DMS 273 treated with DMSO at 0.1 percent for 48 hours (cell line): ENCODE measurements around the gene ARPC2.
A peak's percentile ranks its signal among the peaks of the same experiment; 100 is the strongest.

Source experiments
- DNase-seq: peaks from one replicate; lab custom pipeline; 2025; lab: John Stamatoyannopoulos, UW

ARPC2 gene

DNA sequence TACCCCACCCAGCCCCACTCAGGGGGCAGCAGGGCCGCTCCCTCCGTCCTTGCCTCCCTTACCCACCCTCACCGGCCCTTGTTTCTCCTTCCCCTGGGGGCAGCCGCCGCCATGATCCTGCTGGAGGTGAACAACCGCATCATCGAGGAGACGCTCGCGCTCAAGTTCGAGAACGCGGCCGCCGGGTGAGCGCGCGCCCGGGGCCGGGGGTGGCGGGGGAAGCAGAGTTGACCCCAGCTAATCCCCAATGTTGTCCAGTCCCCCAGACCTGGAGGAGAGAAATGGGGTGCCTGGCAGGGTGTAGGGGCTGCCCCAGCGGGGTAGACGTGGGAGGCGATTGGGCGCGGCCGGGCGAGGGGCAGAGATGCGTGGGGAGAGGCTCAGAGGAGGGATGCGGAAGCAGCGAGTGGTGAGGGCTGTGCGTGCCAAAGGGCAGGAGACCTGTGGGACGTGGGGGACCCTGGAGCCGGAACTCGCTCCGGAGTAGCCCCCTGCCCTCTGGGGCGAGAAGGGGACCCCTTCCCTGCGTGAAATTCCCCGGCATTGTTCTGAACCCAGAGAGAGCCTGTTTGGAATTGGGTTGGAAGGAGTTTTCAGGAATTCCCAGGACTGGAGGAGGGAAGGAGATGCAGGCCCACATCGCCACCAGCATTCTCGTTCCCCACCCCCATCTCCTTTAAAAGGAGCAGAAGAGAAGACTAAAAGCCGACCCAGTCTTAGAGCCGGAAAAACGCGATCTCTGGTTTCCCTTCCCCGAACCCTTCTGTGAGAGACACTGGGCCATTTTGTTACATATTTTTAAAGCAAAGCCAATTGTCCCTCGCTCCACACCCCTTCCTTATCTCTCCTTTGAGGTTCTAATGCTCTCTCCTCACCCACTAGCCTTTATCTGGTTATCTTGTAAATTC is 625 bp downstream of the ARPC2 start:
- no peak for DNase-seq

DNA sequence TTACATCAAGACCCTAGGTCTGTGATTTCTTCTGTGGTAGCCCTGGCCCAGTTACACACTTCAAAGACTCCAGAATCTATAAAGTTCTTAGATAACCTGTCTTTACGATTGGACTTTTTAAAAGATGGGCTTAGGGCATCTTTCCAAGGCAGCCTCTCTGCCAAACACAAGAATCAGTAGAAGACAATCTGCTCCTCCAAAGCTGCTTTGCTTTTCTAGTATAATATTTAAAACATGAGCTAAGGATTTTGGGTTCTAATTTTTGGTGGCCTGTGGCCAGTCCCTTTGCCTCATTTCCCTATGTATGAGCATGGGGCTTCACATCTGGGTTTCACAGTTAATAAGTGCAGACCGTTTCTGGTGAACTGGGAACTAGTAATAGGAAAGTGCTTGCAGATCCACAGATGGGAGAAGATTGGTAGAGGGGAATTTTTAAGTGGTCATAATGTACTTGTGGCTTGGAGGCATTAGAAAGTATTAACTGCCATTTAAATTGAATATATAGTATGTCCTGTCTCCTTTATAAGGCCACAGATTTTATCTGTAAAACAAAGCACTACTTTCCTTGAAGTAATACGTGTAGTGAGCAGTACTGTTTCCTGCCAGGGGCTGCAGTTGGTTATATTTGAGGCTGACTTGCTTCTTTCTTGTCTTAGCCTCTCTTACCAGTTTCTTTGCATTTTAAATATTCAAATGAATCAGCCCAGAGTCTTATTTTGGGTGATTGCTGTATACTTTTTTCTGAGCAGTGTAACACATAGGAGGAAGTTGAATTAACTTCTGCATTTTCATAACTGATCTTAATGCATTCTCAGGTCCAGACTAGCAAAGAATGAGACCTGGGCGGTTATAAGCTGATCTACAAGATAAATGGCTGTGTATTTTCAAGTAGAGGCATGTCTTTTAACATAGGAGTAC is 1.5 kb downstream of the ARPC2 start:
- DNase-seq, result no peak

DNA sequence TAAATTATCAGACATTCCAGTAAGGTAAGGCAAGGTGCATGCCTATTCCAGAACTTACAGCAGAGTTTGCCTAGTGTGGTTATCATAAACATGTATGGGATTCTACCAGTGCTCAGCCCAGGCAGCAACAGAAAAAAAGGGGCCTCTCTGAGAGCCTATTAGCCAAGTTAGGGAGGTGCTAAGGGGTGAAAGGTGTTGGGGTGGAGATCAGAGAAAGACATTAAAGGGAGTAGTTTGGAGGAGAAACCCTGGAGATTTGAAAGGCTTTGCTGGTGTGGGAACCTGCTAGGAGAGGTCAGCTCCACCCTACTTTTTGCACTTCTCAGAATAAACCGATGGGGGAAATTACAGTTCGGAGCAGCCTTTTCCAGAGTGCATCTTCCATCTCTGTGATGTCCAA is 2.9 kb downstream of the ARPC2 start:
- no peak for DNase-seq

DNA sequence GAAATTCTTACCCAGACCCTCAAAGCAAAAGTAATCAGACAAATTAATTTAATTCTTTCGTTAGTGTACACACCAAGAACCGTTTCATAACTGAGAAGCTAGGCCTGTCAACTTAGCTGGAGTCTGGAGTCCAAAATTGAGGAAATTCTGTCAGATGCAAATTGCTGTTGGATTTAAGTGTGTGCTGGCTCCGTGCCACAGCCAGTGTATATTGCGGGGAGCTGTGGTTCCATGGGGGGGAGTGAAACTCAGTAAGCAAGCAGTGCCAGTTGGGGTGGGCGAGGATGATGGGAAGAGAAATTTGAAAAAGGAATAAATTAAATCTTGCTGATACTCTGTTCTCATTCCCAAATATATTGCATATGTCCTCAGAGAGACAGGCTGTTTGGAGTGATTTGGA is 4.0 kb downstream of the ARPC2 start:
- DNase-seq, result no peak

DNA sequence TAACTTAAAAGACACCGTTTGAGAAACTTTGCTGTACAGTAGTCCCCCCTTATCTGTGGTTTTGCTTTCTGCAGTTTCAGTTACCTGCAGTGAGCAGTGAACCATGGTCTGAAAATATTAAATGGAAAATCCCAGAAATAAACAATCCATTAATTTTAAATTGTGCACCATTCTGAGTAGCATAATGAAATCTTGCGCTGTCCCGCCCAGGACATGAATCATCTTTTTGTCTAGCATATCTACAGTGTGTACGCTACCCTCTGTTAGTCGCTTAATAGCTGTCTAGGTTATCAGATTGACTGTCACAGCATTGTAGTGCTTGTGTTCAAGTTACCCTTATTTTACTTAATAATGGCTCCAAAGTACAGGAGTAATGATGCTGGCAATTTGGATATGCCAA is 6.1 kb downstream of the ARPC2 start:
- DNase-seq, result no peak

DNA sequence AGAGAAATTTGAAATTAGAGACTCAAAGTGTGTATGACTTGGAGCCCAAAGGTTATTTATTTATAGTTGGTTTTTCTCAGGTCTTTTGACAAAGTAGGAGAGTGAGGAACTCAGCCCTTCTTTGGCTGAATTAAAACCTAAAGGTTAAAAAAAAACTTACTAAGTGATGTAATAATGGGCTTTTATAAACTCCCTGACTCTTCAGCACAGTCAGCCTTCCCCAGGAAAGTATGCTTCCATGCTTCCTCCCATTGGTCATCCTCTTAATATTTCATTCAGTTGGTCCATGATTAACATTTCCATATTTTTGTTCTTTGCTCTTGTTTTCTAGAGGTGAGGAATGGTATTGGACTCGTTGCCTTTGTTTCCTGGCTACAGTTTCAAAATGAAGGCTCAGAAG is 7.2 kb downstream of the ARPC2 start:
- DNase-seq, result no peak

DNA sequence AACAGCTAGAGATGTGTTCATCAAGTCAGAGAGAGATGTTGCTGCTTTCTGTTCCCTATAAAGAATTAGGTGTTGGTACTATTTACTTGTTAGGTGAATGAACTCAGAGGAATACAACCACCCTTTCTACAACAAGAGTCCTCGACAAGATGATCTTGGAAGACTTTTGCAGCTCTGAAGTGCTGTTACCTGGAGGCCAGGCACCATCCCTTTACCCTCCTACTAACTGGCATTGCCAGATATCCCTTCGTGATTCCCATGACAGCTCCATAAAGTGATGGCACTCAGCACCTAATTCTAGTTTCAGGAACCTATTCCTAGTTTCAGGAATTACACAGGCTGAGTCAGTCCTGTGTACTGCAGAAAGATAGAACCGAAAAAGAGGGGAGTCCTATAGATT is 9.9 kb downstream of the ARPC2 start:
- no peak for DNase-seq

DNA sequence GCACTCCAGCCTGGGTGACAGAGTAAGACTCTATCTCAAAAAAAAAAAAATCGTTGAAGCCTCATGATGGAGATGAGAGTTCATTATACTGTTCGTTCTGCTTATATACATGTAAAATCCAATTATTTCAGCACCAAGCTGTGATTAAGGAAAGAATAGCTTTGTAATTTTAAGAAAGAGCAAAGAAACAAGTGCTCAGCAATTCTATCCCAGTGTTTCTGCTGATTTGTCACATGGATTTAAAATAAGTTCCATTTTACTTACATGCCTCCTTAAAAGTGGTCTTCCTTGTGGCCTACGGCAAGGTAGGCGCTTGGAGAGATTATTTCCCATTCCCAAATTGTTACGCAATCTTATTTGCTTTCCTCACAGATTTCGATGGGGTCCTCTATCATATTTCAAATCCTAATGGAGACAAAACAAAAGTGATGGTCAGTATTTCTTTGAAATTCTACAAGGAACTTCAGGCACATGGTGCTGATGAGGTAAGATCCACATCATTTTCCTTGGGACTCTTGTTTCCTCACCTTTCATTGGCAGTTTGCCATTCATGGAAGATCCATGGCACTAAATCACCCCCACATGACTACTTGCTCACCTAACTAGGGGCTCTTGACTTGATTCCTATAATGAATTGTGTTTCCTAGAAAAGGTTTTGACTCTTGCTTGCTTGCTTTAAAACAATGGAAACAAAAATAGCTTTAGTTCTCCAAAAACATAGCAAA is 11.5 kb downstream of the ARPC2 start:
- no peak for DNase-seq

DNA sequence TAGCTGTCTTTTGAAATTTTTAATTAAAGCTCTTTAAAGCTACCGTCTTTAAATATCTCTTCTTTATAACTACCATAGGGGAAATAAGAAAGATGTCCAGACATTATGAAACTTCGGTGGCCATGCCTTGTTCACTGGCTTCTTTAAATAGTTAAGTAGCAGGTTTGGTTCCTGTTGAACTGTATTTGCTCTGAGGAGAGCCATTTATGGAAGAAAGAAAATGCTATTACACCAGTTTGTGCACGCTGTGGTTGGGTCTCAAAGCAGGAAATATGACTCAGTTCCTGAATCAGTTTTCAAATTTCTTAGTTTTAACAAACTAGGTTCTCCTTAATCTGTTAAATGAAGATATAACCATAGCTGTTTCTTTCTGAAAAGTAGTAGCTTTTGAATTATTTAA is 12.2 kb downstream of the ARPC2 start:
- DNase-seq, result no peak

DNA sequence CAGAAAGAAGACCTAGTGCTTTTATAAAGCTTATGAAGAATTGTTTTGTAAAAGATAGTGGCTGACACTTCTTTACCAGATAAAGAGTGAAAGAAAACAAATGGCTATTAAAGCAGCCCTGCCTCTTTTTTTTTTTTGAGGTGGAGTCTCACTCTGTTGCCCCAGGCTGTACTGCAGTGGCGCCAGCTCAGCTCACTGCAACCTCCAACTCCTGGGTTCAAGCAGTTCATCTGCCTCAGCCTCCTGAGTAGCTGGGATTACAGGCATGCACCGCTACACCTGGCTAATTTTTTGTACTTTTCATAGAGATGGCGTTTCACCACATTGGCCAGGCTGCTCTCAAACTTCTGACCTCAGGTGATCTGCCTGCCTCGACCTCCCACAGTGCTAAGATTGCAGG is 12.9 kb downstream of the ARPC2 start:
- no peak for DNase-seq

DNA sequence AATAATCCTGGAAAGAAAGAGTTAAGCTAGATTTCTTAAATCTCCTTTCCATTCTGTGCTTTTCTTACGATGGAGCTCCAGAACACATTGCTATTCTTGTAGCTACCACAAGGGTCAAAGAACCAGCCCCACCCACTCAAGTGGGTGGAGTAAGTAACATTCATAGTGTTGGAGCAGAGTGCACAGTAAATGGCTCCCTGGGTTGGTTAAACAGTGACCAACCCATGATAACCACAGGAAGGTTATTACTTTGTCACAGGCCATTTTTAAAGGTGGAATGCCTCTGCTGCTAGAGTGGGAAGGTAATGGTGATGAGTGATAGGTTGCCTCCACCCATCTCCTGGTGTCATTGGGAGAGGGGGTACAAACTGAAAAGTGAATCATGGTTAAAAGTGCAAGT is 13.9 kb downstream of the ARPC2 start:
- no peak for DNase-seq

DNA sequence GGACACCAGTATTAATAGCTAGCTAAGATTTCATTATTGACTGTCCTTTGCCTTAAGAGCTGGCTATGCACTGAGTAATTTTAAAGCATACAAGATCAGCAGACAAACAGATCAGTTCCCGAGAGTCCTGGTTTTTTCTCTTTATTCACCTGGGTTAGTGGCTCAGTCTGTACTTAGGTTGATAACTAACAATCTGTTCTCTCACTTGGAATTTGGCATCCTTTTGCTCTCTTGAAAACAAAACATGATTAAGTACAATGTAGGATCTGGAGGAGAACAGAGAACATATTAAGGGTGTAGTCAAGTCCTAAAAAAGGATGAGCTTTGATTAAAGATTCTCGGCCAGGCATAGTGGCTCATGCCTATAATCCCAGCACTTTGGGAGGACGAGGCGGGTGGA is 16.6 kb downstream of the ARPC2 start:
- DNase-seq, result no peak

DNA sequence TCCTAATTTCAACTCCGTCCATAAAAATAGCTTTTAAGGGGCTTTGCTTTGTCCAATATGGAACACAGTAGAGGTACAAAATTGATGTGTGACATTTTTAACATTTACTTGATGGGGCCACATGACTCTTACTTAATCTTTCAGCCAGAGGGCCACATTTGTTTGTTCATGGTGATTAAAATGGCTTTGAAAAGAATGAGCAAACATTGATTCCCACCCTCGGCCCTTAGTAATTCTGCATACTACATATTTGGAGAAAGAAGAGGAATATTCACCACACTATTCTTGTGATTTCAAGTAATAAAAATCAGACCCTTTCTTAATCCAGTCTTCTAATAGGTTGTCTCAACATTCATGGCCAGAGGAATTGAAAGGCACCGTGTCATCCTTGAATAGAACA is 17.5 kb downstream of the ARPC2 start:
- DNase-seq, result no peak

DNA sequence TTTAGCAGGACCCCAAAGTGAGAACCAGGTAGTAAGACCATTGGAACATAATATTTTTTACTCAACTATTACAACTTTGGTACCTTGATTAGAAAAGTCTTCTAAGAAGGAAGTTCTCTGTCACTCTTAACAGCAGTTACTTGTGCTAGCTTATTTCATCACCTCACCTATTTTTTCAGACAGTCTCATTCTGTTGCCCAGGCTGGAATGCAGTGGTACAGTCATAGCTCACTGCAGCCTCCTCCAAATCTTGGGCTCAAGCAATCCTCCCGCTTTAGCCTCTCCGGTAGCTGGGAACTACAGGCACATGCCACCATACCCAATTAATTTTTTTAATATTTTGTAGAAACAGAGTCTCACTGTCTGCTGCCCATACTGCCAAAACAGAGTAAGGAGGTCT is 18.0 kb downstream of the ARPC2 start:
- no peak for DNase-seq

DNA sequence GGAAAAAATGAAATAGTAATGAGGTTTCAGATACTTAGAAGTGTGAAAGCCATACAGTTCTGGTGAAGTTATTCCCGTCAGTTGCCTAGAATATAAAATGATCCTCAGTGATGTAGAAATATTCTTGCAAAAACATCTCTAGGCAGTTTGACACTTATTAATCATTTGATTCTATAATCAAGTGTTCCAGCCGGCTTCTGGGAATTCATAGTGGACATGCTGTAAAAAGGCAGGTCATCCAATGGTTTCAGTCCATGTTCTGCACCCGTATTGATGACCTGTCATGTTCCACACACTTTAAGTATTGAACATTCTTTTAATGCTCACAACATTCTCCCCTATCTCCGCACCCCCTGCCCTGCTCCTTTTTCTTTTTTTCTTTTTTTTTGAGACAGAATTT is 19.8 kb downstream of the ARPC2 start:
- DNase-seq, result no peak

DNA sequence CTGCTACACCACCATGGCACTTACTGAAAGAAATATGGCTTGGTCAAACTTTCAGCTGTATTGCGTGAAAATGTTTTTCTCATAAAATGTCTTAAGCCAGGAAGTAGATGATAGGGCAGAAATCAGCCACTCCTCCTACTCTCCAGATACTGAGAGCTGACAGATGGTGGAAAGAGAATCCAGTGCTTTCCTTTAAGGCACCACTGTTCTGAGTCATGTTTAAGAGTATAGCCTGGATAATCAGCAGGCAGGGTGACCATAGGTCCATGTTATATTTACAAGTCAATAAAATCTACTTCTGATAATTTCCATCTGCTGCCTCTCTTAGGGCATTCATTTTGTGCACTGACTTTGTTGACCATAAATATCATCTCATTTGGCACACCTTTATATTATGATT is 21.9 kb downstream of the ARPC2 start:
- peak; percentile 10 for DNase-seq

DNA sequence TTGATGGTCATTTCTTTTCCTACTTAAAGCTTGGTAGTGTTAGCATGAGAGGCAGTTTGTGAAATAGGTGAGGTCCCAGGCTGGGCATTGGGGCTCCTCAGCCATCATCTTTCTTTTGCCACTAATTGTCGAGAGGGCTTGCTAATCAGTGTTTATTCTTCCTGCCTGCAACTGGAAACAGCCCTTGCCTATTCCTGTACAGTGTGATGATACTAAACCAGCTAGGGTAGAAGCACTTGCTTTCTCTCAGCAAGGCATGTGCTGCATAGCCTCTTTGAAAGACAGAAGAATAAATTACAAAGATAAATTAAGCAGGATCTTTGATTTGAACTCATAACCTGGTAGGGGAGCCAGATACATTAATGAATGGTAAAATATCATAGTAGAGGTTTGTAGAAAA is 27.2 kb downstream of the ARPC2 start:
- no peak for DNase-seq

DNA sequence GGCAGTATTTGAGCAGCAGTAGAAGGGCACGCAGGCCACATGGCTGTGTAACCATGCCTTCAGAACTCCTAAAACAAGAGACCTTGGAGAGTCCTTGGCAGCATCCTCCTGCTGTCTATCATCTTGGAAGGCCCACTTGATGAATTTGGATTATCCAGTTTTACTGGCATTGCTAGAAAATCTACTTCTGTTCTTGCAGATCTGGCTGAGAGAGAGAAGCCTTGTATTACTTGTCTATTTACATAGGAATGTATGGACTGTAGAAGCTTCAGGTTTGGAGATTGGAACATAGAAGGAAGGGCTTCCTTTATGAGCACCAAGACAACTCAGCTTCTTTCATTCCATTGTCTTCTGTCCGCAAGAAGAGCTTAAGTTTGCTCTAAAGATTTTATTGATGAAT is 27.7 kb downstream of the ARPC2 start:
- DNase-seq, result no peak

DNA sequence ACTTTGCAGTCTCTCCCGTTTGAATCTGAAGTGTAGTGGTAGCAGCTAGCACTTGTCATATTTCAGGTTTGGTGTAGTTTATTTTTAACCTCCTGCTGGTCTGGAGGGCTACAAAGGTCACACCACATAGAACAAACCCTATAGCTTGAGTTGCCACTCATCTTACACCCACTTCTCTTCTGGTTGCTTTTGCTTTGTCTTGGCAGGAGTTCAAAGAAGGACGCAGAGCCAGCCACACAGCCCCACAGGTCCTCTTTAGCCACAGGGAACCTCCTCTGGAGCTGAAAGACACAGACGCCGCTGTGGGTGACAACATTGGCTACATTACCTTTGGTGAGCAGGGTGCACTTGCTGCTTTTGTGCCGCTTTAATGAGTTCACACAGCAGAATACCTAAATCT is 28.2 kb downstream of the ARPC2 start:
- no peak for DNase-seq

DNA sequence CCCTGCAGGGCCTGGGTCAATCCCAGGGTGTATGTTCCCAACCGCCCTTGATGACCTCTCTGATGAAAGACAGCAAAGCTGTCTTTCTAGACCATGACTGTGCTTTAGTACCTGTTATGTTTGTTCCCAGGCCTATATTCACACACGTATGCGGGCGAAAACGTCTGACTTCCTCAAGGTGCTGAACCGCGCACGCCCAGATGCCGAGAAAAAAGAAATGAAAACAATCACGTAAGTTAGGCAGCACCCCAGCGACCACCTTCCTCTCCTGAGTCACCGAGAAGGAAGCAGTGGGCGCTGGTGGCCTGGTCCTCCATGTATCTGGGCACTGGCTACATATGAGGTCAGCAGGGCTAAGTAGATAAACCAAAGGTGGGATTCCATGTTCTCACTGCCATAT is 32.7 kb downstream of the ARPC2 start:
- no peak for DNase-seq

DNA sequence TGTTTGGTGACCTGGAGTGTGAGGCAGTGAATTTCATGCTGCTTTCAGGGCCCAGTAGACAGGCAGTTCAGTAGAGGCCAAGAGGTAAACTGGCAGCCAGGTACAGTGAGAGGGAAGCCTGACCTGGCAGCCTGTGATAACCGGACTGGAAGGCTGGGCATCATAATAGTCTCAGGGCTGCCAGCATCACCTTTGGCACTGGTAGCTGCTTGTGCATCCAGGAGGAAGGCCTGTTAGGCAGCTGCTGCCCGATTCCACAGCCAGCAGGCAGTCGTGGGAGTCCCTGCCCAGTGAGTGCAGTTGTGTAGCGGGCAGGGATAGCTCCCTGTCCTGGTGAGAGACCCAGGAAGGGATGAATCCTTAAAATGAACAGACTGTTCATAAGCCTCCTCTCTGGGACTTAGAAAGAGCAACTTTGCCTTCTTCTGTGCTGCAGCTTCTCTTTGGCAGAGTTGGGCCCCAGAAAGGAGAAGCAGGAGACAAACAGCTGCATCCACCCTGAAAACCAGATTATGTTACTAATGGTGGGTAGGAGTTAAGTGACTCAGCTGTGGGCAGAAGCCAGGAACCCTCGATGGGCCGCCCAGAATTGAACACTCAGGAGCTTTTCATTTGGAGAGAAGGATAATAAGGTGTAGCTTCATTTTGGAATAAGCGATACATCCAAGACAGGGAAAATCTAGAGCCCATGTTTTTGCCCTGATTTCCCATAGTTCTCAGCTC is 35.7 kb downstream of the ARPC2 start:
- DNase-seq, result no peak

DNA sequence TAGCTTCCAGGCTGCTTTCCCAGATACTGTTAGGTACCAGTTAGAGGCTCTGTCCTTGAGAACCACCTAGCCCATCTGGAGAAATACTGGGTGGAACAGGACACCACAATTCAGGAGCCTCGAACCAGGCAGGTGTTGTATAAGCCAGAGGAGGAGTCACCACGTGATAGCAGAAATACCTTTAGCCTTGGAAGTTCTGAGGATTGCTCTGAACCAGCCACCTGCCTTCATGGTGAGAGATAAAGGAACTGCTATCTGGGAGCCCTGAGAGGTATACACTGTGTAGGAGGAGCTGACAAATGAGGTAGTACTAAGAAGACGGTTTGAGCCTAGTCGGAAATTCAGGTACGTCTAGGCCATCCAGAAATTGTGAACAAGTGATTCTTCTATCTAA is 36.2 kb downstream of the ARPC2 start:
- no peak for DNase-seq
